HG03159 (cell line): ENCODE measurements around the gene FTO.
"Not testable (repeated sequence)": the region's sequence is repeated elsewhere in the genome, so short reads cannot be mapped to it uniquely, and the experiment has no call there.

Experiments
- ATAC-seq: cut with Tn5 transposase; IDR thresholded peaks from one replicate; pipeline ENCODE4 v1.9.1; 2021; ENCODE audit warnings: mild to moderate bottlenecking, moderate library complexity; ENCODE audit not compliant: unreplicated experiment

Gene FTO

GRCh38 chr16:53855056-53855455 is 151.1 kb downstream of the FTO start:
- no peak for ATAC-seq

GRCh38 chr16:53855511-53855910 is 151.6 kb downstream of the FTO start:
- no peak for ATAC-seq

GRCh38 chr16:53859995-53860540 is 156.1 kb downstream of the FTO start:
- ATAC-seq: no peak

DNA sequence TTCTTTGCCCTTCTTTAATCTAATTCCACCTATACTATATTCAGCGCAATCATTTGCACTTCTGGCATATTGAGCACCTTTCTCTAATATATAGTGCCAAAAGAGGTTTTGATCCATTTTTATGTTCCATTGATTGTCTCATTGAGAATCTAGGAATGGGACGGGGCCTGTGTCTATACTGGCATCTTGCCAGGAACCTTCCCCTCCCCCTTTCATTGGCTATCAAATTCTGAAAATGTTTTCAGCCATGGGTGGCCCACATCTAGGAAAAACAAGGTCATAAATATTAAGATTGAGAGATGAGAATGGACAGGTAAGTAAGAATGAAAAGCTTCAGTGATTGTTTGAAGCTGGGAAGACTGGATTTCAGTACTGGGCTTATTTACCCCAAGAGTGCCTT is 159.9 kb downstream of the FTO start:
- ATAC-seq: no peak

- no peak for ATAC-seq
These were observed 161.0 kb downstream of the FTO start for GRCh38 chr16:53864819-53865493.

GRCh38 chr16:53865494-53865863 is 161.5 kb downstream of the FTO start:
- no peak for ATAC-seq

GRCh38 chr16:53866520-53866919 is 162.6 kb downstream of the FTO start:
- no peak for ATAC-seq

DNA sequence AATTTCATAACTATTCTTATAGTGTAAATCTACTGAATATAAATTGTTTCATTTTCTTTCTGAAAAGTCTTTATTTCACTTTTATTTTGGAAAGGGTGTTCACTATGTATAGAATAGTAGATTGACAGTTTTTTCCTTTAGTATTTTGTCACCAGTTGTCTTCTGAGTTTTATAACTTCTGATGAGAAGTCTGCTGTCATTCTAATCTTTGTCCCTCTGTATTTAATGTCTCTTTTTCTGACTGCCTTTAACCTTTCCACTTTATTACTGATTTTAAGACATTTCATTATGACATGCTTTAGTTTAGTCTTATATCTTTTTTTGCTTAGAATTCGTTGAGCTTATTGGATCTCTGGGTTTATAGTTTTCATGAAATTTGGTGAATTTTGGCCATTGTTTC is 166.9 kb downstream of the FTO start:
- ATAC-seq: no peak

DNA sequence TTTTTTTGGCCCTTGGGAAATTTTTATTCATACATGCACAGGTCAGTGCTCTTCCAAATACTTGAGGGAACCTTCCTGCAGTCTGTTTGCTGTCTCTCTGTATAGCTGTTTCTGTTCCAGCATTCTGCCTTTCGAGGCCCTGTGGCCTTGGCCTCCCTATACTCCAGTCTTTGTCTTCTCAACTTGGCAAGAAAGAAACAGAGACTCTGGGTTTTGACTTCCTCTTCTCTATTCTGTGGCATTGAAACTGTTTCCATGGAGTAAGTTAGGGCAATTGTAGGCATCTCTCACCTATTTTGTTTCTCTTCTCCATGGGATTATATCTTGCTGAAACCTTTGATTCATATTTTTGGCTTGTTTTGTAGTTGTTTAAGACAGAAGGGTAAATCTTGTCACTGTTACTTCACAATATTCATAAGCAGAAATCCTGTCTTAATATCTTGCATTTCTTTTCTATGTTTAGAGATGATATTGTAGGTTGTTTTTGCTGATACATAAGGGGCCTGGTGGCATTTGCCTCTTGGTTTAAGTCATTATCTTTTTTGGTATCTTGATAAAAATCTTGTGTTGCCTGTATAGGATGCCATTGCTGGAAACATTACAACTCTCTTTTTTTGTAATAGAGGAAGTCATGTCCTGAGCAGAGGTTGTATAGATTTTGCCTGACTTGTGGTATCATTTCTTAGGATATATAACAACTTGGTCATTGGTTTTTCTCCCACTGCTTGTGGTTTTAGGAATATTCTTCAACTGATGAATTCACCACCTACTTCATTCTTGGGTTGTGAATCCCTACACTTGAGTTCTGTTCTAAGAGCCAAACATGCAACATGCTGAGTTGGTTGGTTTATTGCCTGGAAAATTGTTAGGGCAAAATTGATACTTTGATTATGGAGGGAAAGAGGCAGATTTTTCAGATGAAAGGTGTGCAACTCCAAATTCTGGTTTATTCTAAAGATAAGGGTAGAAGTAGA is 168.6 kb downstream of the FTO start:
- ATAC-seq: no peak

DNA sequence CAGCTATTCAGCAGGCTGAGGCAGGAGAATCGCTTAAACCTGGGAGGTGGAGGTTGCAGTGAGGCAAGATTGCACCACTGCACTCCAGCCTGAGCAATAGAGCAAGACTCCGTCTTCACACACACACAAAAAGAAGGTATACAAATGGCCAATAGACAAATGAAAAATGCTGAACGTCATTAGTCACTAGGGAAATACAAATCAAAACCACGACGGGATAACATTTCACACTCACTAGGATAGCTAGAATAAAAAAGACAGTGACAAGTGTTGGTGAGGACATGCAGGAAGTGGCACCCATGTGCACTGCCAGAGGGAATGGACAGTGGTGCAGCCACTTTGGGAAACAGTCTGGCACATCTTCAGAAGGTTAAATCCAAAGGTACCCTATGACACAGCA is 172.9 kb downstream of the FTO start:
- ATAC-seq: no peak

- no peak for ATAC-seq
These were observed 174.3 kb downstream of the FTO start for GRCh38 chr16:53878216-53878615.

- no peak for ATAC-seq
These were observed 177.4 kb downstream of the FTO start for GRCh38 chr16:53881371-53881770.

GRCh38 chr16:53882310-53882709 is 178.4 kb downstream of the FTO start:
- no peak for ATAC-seq

DNA sequence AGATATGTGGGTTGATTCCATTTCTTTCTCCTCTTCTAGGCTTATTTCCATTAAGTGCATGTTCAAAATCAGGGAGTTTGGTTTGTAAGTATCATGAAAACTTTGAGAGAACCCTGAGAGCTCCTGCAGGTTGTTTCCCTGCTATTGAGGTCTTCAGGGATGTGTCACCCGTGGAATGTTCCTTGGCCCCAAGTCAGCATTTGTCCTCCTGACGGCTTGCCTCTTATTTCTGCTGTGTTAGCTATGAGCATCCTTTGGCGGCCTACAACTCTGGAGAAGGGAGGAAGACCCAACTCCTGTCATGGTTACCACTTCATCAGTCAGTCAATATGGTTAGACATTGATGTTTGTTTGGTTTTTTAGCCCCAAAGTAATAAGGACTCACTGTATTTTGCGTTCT is 180.8 kb downstream of the FTO start:
- ATAC-seq: no peak

DNA sequence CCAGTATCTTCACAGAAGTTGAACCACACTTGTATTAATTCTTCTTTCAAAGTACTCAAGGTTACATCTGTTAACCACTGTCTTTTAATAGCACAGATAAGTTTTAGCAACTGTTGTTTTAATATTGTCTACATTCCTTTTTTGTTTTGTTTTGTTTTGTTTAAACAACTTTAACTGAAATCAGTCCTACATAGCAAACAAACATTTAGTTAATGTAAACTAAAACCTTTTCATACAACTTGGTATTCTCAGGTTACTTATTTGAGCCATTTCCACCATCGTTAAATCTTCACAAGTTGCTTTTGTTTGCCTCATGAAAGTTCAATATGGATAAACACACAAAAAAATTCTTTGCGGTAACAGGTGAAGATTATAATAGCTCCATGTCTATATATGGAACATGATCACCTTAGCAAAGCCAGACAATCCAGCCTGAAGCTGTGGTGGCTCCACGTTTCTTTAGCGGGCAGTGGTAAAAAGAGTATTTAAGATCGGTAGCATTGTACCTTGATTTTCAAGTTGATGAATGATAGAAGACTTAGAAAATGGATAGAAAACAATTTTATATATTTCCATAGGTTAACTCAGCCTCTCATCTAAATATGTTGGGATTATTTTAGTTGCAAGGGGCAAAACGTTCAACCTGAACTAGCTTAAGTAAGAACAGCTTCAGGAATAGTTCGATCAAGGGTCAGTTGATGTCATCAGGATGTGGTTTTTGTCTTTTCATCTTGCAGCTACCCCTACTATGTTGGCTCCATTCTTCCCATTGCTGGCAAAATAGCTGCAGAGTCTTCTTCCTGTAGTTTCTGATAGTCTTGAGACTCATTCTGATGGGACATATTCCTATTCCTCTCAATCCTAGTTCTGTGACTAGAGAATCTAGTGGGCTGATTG is 182.8 kb downstream of the FTO start:
- ATAC-seq: no peak

- no peak for ATAC-seq
These were observed 184.3 kb downstream of the FTO start for GRCh38 chr16:53888222-53888621.

DNA sequence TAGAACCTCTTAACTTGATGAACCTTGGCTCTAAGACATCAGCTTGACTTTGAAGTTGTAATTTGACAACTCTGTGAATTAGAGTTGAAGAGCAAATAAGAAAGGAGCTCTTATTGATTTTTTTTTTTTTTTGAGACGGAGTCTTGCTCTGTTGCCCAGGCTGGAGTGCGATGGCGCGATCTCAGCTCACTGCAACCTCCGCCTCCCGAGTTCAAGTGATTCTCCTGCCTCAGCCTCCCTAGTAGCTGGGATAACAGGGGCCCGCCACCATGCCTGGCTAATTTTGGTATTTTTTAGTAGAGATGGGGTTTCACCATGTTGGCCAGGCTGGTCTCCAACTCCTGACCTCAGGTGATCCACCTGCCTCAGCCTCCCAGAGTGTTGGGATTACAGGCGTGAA is 186.9 kb downstream of the FTO start:
- not testable (repeated sequence) for ATAC-seq

- ATAC-seq: no peak
These were observed 187.6 kb downstream of the FTO start for GRCh38 chr16:53891409-53892139.

GRCh38 chr16:53892155-53892554 is 188.2 kb downstream of the FTO start:
- ATAC-seq: peak; percentile 53

DNA sequence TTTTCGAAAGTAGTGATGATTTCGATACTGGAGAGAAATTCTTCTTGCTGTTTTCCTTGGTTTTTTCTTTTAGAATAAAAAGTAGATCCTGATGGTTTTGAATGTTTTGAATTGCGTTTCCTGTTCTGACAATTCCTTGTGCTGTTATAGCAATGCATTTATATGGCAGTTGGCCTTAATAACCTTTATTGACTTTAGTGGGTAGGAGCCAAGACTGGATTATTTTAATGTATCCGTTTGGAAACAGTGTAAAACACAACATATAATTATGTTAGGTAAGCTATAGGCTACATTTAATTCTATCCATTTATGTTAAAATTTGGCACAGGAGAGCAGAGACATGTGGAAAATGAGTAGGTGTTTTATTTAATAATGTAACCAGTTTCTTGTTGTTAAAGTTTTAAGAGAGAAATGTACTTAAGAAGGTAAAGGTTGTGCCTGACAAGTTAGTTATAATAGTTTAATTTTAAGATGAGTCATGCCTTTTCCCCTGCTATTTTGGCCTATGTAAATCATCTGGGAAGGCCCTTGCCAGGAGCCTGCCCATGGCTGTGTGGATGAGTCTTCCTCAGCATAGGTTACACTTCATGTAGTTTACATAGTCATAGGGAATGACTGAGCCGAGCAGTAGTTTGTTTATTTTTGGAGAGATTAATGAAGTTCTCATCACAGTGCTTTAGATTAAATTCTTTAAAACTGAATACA is 189.9 kb downstream of the FTO start:
- no peak for ATAC-seq
